Fibroblast of skin of abdomen (primary cell): ENCODE results near the gene PROX2. TPM values are rescaled to one million over a fixed set of nuclear protein-coding genes. Genes with fewer than 3 reads are reported as not detected.

ENCODE experiments used
- DNase-seq: peaks from one replicate; pipeline ENCODE4 v3.0.0-alpha.2; 2013
- polyA plus RNA-seq, 2 experiments: library from polyadenylated mRNA; unstranded; fragments of 120-200 nt; gene quantifications; one replicate each; pipeline ENCODE4 v1.2.1, GENCODE V29; 2013; ENCODE audit not compliant: insufficient read length in 2 of 2

The PROX2 gene
- 0.30 TPM for polyA plus RNA-seq (2013, experiment 1 of 2; ENCODE audit: insufficient read length)
- 0.26 TPM for polyA plus RNA-seq (2013, experiment 2 of 2; ENCODE audit: insufficient read length)

DNA sequence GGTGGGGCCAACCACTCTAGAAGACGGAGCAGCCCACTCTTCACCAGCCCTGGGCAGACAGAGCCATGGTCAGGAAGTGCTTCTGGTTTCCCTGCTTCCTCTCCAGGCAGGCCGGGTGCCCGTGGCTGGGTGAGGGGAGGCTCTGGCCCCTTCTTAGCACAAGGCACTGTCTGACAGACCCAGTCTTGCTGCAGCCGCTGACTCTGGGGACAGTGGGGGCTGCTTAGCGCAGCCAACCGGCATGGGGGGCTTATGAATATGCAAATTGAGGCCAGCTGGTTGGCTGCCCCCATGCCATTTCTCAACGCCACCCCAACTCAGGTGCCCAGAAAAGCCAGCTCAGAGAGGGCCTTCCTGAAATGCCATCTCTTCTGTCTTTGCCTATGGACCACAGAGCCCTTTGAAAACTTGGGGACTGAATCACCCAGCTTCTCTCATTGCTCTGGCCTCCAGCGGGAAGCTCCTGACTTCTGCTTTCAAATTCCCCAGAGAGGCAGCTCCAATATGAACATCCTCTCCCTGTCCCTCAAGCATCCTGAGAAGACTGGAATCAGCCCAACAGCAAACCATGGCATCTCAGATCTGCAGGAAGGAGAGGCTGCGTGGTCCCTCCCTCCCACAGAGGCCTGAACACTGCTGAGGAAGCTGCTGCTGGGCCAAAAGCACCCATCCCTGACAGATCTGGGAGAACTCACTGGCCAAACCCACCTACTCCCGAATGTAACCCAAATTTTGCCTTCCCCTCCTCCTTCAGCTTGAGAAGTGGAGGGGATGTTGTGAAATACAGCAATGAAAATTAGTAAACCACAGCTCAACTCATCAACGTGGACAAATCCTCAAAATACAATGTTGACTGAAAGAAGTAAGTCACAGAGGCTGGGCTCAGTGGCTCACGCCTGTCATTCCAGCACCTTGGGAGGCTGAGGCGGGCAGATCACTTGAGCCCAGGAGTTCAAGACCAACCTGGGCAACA is at the start of gene PROX2:
PROX2 (minus strand) TSS at position 205 of the 973 bp plus-strand sequence. CDS start 12,311 bp downstream, outside the sequence.
- peak; percentile 40 for DNase-seq

- no peak for DNase-seq
Measured at GRCh38 chr14:74924061-74924460, 48.1 kb upstream of the PROX2 start.

- DNase-seq: peak; percentile 60
Measured at GRCh38 chr14:74922752-74923401, 46.9 kb upstream of the PROX2 start, which contains the start of gene RPS6KL1. Gene RPS6KL1 (minus strand): TSS chr14:74923260. CDS start chr14:74921541, 1,719 bp downstream.

GRCh38 chr14:74921987-74922751 is 46.2 kb upstream of the PROX2 start:
- no peak for DNase-seq

DNA sequence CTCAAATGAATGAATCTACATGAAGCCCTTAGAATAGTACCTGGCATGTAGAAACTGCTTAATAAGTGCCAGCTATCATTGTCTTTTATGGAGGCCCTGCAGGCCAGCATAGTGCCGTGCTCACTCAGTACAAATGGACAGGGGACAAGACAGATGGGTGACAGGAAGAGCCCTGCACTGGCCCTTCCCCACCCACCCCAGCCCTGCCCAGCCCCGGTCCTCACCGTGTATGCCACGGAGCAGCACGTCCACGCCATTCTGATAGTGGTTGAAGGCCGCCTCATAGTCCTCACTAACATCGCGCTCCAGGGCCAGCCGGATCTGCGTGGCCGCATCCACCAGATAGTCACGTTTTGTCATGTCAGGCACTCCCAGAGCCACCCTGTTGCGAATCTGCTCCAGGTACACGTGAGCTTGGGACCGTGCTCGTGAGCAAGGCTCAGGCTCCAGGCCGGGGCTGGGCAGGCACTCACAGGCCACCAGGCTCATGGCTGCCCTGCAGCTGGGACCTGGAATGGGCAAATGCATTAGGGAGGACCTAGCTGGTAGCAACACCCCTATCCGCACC is 45.2 kb upstream of the PROX2 start:
- no peak for DNase-seq

- DNase-seq: no peak
Measured at GRCh38 chr14:74920281-74920680, 44.3 kb upstream of the PROX2 start.

GRCh38 chr14:74919421-74920165 is 43.6 kb upstream of the PROX2 start:
- DNase-seq: no peak

DNA sequence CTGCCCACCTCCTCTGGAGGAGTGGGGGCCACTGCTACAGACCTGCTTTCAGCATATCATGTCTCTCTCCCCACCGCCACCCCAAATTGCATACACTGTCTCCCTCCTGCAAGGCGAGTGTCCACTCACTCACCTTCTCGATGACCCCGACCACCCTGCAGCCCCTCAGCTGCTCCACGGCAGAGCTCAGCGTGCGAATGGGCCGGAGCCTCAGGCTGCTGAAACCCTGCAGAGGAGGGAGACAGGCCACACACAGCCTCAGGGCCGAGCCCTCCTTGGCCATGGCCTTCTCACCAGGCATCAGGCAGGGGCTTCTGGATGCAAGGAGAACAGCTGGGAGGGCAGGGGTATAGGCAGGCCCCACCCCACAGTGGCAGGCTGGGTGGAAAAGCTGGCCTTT is 42.4 kb upstream of the PROX2 start:
- DNase-seq: no peak

DNA sequence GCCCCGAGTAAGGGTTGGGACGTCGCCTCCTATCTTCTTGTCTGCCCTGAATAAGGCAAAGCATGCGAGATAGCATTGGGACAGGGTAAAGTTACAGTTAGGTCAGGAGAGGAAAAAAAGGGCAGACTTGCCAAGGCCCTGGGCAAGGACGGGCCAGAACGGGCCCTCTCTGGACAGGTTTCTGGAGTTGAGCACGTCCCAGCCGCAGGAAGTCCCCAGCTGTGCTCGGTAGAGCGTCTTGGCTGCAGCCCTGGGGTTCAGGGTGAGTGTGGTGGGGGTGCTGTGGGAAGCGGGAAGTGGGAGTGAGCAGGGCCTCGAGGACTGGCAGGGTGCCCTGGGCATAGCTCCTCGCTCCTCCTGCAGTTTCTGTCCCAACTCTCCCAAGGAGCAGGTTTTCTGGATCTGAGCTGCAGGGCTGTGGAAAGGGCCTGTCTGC is 41.7 kb upstream of the PROX2 start:
- no peak for DNase-seq

DNA sequence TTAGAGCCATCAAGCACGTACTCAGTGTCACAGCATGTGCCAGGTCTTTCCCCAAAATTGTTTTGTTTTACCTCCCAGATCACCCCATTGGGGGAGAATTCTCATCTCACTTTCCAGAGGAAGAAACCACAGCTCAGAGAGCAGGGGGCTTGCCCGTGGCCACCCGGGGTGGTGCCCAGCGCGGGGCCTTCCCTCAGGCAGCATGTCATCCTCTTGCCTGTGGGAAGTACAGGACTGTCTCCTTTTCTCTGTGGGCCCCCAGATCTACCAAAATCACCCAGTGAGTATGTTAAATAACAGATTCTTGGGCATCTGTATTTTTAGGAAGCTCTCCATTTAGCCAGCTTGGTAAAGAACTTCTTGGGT is 41.2 kb upstream of the PROX2 start:
- no peak for DNase-seq

- no peak for DNase-seq
Measured at GRCh38 chr14:74915826-74916225, 39.9 kb upstream of the PROX2 start.

GRCh38 chr14:74915426-74915825 is 39.5 kb upstream of the PROX2 start:
- DNase-seq: no peak

DNA sequence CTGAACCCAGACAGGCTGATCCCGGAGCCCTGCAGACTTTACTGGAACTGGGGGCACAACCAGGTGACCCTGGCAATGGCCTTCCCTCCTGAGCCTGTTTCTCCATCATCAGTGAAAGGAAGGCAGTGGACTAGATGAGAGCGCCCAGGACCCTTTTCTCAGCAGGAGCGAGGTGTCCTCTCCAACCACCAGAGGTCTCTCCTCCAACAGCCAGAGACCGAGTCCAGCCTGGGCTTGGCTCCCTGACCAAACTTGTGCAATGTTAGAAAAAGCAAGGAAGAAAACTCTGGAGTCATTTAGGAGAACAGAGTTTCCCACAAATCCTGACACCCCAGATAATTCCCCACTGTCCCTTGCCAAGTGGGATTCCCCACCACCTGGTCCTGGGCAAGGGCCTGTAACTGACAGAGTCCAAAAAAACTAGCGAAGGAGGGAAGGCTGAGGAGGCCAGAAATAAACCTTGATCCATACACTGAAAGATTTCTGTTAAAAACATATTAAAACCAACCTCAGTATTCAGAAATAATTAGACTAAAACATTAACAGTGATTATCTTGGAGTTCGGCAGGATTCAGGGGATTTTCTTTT is 38.1 kb upstream of the PROX2 start:
- peak; percentile 69 for DNase-seq

- DNase-seq: no peak
Measured at GRCh38 chr14:74913393-74913910, 37.5 kb upstream of the PROX2 start.

DNA sequence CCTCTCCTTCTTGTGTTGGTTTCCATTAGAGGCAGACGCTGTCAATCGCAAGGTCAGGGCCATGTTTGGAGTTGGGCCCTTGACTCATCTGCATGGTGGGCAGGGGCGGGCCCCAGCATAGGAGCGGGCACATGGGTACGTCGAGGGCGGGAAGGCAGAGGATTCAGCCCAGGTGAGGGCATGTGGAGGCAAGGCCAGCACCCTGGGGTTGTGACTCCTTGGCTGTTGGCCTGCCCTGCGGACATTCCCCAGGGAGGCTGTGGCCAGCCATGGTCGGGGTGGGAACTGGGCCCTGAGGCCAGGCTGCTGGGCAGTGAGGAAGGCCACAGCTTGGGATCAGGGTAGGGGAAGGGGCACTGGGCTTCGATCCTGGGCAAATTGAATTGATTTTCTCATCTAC is 36.9 kb upstream of the PROX2 start:
- no peak for DNase-seq

GRCh38 chr14:74912111-74912510 is 36.2 kb upstream of the PROX2 start:
- no peak for DNase-seq

DNA sequence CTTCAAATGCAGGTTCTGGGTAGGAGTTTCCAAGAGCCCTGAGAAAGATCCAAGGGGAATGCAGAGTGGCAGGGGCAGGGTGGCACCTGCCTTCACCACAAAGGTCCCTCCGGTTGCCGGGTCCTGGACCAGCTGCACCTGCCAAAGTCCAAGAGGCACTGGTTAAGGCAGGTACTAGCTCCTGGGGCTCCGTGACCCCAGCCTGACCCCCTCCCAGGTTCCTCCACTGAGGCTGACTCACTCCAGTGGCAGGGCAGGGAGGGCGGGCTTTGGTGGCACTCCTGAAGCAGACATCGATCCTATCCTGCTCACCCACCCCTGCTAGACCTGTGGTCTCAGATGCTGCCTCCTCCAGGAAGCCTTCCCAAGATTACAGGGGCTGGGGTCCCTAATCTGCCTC is 35.8 kb upstream of the PROX2 start:
- no peak for DNase-seq

DNA sequence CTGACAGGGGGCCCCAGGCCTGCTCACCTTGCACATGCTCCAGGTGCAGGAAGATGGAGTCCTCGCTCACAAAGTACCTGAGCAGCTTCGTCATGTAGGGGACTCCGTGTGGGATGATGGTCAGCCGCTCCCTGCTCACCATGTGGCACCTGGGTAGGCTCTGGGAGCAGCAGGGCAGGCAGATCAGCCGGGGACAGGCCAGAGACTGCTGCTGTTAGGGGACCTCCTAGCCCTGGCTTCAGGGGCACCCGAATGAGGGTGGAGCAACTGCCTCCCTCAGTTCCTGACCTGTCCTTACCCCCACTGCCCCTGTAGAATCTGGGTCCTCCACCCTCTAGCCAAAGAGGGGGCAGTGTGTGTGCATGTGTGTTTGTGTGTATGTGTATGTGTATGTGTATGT is 35.3 kb upstream of the PROX2 start:
- DNase-seq: no peak

GRCh38 chr14:74910556-74910955 is 34.6 kb upstream of the PROX2 start:
- DNase-seq: no peak

- DNase-seq: no peak
Measured at GRCh38 chr14:74909911-74910310, 34.0 kb upstream of the PROX2 start.

- no peak for DNase-seq
Measured at GRCh38 chr14:74909501-74909900, 33.6 kb upstream of the PROX2 start.
